Activated T-cell treated with anti-CD3 and anti-CD28 coated beads for 24 hours (primary cell): ENCODE results near the gene NMRK2.
"Not testable (repeated sequence)": the region's sequence is repeated elsewhere in the genome, so short reads cannot be mapped to it uniquely, and the experiment has no call there.

ENCODE experiments used
- DNase-seq: peaks from one replicate; pipeline ENCODE4 v3.0.0-alpha.2; 2020; ENCODE audit warnings: low read depth

The NMRK2 gene

GRCh38 chr19:3964256-3965194 lies 31.7 kb downstream of the NMRK2 start:
- no peak for DNase-seq

DNA sequence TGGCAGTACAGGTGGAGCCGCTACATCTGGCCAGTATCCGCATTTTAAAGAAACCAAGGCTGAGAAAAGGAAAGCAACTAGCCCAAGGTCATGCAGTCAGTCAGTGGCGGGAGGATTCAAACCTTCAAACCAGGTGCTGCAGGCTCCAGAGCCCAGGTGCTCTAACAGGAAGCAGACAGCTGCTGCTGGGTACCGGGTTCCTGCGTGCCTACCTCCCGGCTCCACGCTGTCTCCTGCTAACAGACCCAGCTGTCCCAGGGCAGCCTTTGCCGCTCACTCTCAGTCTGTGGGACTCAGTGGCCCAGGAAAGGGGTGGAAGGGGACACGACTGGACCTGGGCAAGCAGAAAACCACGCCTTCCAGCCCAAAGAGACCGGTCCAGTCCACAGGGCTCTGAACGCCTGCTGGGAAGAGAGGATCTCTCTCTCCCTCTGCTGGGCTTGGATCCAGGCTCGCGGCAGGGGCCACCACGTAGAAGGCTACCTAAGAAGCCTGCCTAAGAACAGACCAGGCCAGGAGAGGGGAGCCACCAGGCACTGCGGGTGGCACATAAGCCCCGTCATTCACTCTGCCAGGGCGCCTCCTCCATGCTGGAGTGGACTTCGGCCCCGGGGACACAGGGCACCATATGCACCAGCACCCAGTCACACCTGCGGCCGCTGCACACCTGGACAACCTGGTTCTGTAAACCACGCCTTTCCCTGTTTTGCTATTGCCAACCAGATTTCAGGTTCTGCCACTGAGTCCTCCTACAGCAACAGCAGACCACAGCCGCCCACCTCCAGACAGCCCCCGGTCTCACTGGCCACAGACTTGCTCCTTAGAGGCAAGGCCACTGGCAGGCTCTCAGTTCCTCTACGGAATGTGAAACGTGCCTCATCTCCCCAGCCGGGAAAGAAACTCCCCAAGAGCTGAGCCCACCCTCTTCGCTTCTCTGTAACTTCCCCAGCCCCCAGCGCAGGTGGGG lies 33.5 kb downstream of the NMRK2 start:
- no peak for DNase-seq

DNA sequence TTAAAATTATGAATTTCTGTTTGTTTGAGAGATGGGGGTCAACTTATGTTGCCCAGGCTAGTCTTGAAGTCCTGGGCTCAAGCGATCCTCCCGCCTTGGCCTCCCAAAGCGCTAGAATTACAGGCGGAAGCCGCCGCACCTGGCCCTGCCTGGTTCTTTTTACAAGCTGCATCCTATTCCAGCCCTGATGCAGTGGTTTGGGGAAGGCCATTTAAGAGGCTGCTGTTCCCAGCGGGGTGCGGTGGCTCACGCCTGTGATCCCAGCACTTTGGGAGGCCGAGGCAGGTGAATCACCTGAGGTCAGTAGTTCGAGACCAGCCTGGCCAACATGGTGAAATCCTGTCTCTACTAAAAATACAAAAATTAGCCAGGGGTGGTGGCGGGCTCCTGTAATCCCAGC lies 35.1 kb downstream of the NMRK2 start:
- not testable (repeated sequence) for DNase-seq

GRCh38 chr19:3968556-3969434 lies 35.9 kb downstream of the NMRK2 start:
- no peak for DNase-seq

GRCh38 chr19:3969435-3970312 lies 36.8 kb downstream of the NMRK2 start:
- no peak for DNase-seq

- DNase-seq: no peak
Observed at GRCh38 chr19:3970313-3970807, 37.5 kb downstream of the NMRK2 start.

GRCh38 chr19:3970808-3971598 lies 38.1 kb downstream of the NMRK2 start, which contains the start of gene DAPK3:
Gene DAPK3, minus strand, starts transcription at chr19:3971099. Its CDS starts 1,364 bp downstream, at chr19:3969735.
- DNase-seq: peak; percentile 92

DNA sequence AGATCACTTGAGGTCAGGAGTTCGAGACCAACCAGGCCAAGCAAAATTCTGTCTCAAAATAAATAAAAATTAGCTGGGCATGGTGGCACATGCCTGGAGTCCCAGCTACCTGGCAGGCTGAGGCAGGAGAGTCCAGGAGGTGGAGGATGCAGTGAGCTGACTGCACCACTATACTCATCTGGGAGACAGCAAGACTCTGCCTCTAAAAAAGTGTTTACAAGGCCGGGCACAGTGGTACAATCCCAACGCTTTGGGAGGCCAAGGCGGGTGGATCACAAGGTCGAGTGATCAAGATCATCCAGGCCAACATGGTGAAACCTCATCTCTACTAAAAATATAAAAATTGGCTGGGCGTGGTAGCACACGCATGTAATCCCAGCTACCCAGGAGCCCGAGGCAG lies 42.3 kb downstream of the NMRK2 start:
- no peak for DNase-seq

GRCh38 chr19:3975637-3976087 lies 42.8 kb downstream of the NMRK2 start:
- no peak for DNase-seq

DNA sequence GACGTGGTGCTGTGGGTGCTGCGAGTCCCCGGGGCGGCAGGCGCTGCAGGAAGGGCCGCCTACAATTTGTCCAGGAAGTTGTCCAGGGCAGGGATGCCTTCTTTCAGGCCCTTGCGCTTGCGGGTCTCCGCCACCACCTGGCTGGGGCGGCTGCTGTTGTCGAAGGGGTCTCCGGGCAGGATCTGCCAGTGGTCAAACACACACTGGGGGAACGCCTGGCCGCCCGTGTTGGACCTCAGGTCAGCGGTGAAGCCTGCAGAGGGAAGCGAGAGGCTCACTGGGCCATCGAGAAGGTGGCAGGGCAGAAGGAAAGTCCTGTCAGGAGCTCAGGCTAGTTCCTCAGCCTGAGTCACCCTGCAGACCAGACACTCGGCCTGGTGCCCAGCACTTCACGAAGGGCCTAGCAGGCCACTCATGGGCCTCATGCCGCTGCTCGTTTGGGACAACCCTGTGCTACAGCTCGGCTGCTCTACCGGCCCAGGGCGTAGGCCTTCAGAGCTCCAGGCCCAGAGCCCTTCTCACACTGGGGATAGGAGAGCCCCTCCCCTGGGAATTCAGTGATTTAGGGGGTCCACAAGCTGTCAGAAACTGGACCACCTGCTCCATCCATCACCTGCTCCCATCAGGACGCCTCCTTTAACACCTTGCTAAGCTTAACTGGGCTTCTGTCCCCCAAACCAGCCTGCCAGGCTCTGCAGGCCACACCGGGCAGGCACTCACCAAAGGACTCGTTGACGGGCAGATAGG lies 43.8 kb downstream of the NMRK2 start:
- DNase-seq: no peak

GRCh38 chr19:3977242-3978143 lies 44.6 kb downstream of the NMRK2 start:
- DNase-seq: no peak

- DNase-seq: no peak
Observed at GRCh38 chr19:3978145-3978544, 45.3 kb downstream of the NMRK2 start.

GRCh38 chr19:3979289-3979673 lies 46.4 kb downstream of the NMRK2 start:
- DNase-seq: no peak

DNA sequence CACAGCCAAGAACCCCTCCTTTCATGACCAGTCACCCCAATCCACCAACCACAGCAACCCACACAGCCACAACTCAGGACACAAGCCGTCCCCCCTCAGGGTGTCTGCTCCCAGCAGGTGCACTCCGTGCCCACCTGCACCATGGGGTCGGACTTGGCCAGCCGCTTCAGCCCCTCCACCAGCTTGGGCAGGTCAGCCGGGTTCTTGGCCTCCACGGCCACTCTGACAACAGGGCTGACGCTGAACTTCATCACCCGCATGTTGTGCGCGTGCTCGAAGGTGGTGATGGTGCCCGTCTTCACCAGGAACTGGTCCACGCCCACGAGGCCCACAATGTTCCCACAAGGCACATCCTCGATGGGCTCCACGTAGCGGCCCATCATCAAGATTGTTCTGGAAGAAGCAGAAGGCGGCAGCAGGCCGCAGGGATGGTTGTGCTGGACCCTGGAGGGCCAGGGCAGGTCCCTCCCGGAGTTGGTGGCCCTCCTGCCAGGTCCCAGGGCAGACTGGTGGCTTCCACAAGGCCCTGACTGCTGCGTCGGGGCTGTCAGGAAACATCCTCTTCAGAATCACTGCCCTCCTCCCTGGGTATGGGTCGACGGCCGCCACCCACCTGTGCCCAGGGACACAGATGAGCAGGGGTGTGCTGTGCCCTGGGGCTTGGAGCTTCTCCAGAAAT lies 46.9 kb downstream of the NMRK2 start:
- DNase-seq: no peak

DNA sequence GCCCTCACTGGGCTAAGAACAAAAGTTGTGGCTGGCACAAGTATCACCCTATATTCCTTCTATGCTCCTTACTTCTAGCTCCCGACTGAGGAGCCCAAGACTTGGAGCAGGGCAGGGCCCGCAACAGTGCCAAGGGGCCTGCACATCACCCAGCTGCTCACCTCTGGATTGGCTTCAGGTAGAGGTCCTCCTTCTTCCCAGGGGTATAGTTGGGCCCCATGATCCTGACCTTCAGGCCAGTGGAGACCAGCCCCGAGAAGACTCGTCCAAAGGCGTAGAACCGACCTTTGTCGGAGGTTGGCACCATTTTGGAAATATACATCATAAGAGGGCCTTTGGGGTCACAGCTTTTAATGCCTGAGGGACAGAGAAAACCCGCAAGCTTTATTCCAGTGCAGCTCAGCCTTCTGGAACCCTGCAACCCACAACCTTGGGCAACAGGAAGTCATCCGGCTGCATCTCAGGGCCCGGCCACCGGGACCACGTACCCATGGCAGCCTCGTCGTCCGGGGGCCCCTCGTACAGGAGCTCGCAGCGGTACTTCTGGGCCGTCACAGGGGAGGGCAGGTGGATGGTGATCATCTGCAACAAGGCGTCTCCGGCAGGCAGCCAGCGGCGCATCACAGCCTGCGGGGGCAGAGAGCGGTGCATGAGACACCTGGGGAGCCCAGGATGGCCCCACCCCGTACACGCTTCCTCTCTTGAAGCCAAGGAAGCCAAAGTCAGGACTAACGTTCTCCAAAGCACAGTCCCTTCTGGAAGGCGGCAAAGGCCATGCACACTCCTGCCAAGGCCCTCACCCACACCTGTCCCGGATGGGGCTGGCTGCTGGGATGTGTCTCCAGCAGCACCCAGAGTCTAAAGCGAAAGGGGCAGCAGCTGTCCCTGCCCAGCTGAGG lies 47.7 kb downstream of the NMRK2 start:
- no peak for DNase-seq

DNA sequence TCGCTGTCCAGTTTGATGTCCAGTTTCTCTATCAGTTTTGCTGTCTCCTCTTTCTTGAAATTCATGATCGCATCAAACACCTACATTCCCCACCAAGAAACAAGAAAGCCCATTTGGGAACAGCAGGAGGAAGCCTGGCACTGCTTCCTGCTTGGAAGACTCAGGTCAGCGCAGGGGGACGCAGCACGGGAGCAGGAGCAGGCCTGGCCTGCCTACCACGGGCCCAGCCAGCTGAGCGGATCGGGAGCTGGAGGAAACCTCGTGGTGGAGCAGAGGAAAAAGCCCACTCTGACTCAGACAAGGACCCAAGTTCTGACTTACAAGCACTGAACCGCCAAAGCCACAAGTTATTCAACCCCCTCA lies 48.5 kb downstream of the NMRK2 start:
- DNase-seq: no peak
